HPDE6-E6E7 (cell line): ENCODE results near the gene SGSH.
"Not testable (repeated sequence)": the region's sequence is repeated elsewhere in the genome, so short reads cannot be mapped to it uniquely, and the experiment has no call there.

Experiments used
- DNase-seq: peaks from one replicate; pipeline ENCODE4 v3.0.0; 2011; ENCODE audit warnings: missing footprints; ENCODE audit errors: extremely low spot score

SGSH gene

GRCh38 chr17:80220054-80220735 lies at the start of gene SGSH, which contains the start of gene SLC26A11:
Gene SGSH, minus strand, starts transcription at chr17:80220333. Its CDS starts 20 bp downstream, at chr17:80220313.
Gene SLC26A11, plus strand, starts transcription at chr17:80220427. Its CDS starts 1,134 bp downstream, at chr17:80221561.
- peak; percentile 84 for DNase-seq

- no peak for DNase-seq
These were observed 49.3 kb upstream of the SGSH start for GRCh38 chr17:80269405-80269807.

- no peak for DNase-seq
These were observed 48.3 kb upstream of the SGSH start for GRCh38 chr17:80268427-80268826.

- DNase-seq, result no peak
These were observed 47.3 kb upstream of the SGSH start for GRCh38 chr17:80267391-80267790.

GRCh38 chr17:80265205-80266068 lies 45.3 kb upstream of the SGSH start:
- no peak for DNase-seq

- DNase-seq, result no peak
These were observed 44.3 kb upstream of the SGSH start for GRCh38 chr17:80264205-80265075.

GRCh38 chr17:80263253-80264204 lies 43.4 kb upstream of the SGSH start:
- peak; percentile 42 for DNase-seq

- no peak for DNase-seq
These were observed 42.7 kb upstream of the SGSH start for GRCh38 chr17:80262775-80263244.

- no peak for DNase-seq
These were observed 42.2 kb upstream of the SGSH start for GRCh38 chr17:80262291-80262690.

GRCh38 chr17:80261895-80262279 lies 41.8 kb upstream of the SGSH start:
- DNase-seq, result no peak

GRCh38 chr17:80261159-80261894 lies 41.2 kb upstream of the SGSH start:
- DNase-seq, result no peak

GRCh38 chr17:80260791-80261158 lies 40.6 kb upstream of the SGSH start, which contains the start of gene RNF213:
Gene RNF213, plus strand, starts transcription at chr17:80260852. Its CDS starts 2,830 bp downstream, at chr17:80263682.
- DNase-seq, result peak; percentile 51

- DNase-seq, result peak; percentile 83
These were observed 40.0 kb upstream of the SGSH start for GRCh38 chr17:80260069-80260535.

- no peak for DNase-seq
These were observed 39.4 kb upstream of the SGSH start for GRCh38 chr17:80259457-80260068.

- DNase-seq, result not testable (repeated sequence)
These were observed 38.2 kb upstream of the SGSH start for GRCh38 chr17:80258296-80258695.

- no peak for DNase-seq
These were observed 37.6 kb upstream of the SGSH start for GRCh38 chr17:80257716-80258213.

- DNase-seq, result no peak
These were observed 35.9 kb upstream of the SGSH start for GRCh38 chr17:80256034-80256350.

GRCh38 chr17:80254396-80255251 lies 34.5 kb upstream of the SGSH start:
- DNase-seq, result peak; percentile 84
